ENCODE results near the gene TRMT6. TPM values are rescaled to one million over a fixed set of nuclear protein-coding genes. Genes with fewer than 3 reads are reported as not detected.
A peak's percentile ranks its signal among the peaks of the same experiment; 100 is the strongest.

The TRMT6 gene, protein sequence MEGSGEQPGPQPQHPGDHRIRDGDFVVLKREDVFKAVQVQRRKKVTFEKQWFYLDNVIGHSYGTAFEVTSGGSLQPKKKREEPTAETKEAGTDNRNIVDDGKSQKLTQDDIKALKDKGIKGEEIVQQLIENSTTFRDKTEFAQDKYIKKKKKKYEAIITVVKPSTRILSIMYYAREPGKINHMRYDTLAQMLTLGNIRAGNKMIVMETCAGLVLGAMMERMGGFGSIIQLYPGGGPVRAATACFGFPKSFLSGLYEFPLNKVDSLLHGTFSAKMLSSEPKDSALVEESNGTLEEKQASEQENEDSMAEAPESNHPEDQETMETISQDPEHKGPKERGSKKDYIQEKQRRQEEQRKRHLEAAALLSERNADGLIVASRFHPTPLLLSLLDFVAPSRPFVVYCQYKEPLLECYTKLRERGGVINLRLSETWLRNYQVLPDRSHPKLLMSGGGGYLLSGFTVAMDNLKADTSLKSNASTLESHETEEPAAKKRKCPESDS
- total RNA-seq (2014; rRNA removed; shearing (Covaris generic)) = 22.5 and 26.4 TPM in 2 replicates
- total RNA-seq (2022) = 25.6 and 29.5 TPM in 2 replicates
- percentile 87 among the genes with signal in this experiment for Bru-seq, nascent RNA
- percentile 82 among the genes with signal in this experiment for BruChase-seq, experiment 1, labeled RNA remaining after a 6-hour chase
- percentile 92 among the genes with signal in this experiment for BruChase-seq, experiment 2, labeled RNA remaining after a 2-hour chase
- long read RNA-seq, transcript TRMT6-201 (11 exons, 2,327 nt) = major isoform, 81 of 102 reads
- long read RNA-seq, transcript TRMT6-204 (11 exons, 3,025 nt) = minor isoform, 5 of 102 reads
- long read RNA-seq, partial matches to known transcripts = 0 of 102 reads
- long read RNA-seq, other reads (novel, unspliced or antisense) = 15 of 102 reads

DNA sequence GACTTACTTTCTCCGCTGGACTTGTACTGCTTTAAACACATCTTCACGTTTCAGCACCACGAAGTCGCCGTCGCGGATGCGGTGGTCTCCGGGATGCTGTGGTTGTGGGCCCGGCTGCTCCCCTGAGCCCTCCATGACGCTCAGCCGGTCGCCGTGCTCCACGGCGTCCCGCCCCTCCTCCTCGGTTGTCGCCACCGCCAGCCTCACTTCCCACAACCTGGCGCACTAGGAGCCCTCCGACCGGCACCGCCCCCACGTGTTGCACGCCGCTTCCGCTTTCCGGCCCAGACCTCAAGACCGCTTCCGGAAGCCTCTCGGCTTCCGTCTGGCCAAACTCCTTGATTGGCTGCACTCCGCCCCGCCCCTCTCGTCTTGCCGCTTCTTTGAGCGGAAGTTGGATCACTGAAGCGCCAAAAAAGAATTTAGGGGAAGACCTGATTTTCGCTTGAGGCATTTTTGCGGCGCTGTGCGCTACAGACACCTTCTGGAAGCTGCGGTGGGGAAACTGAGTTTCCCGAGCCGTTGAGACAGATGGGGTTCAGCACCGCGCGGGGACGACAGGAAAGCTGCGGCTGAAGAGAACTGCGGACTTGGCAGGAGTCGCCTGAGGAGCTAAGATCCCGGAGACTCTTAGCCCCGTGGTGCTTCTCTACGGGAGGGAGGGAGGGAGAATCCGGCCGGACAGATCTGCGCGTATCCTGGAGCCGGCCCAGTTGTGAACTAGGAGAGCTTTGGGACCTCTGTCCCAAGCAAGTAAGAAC, at the start of gene TRMT6, which contains the start of gene MCM8:
TRMT6 (minus strand) TSS at position 263 of the 761 bp plus-strand sequence; CDS start at position 135, 128 bp downstream.
MCM8 (plus strand) TSS at position 382 of the 761 bp plus-strand sequence. CDS start 1,364 bp downstream, outside the sequence.
- peak within 1 kb of the TSS; percentile 70 for H2AFZ ChIP-seq (ENCODE audit: low read length)
- H3K27ac ChIP-seq (ENCODE audit: low read depth, low read length, poor library complexity, severe bottlenecking) = peak within 1 kb of the TSS; percentile 72
- peak within 1 kb of the TSS; percentile 87 for H3K4me3 ChIP-seq (ENCODE audit: low read depth, low read length, poor library complexity, severe bottlenecking)
- TF ChIP-seq EZH2phosphoT487 (IDR thresholded peaks at IDR 0.05; ENCODE audit: borderline replicate concordance, low read depth, low read length) = no peak
- TF ChIP-seq, protein P1, sequence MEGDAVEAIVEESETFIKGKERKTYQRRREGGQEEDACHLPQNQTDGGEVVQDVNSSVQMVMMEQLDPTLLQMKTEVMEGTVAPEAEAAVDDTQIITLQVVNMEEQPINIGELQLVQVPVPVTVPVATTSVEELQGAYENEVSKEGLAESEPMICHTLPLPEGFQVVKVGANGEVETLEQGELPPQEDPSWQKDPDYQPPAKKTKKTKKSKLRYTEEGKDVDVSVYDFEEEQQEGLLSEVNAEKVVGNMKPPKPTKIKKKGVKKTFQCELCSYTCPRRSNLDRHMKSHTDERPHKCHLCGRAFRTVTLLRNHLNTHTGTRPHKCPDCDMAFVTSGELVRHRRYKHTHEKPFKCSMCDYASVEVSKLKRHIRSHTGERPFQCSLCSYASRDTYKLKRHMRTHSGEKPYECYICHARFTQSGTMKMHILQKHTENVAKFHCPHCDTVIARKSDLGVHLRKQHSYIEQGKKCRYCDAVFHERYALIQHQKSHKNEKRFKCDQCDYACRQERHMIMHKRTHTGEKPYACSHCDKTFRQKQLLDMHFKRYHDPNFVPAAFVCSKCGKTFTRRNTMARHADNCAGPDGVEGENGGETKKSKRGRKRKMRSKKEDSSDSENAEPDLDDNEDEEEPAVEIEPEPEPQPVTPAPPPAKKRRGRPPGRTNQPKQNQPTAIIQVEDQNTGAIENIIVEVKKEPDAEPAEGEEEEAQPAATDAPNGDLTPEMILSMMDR (conservative IDR thresholded peaks at IDR 0.05; ENCODE audit: low read length) = no peak
- peaks cover 60% of the 10 kb centered on the region for H3K79me2 ChIP-seq (ENCODE audit: insufficient read depth, low read depth, low read length)
- no peaks in the 10 kb centered on the region for H3K9me2 ChIP-seq (ENCODE audit: insufficient read depth, low read length)
- DNase-seq (ENCODE audit: low spot score) = peak; percentile 99
- ChIA-PET CTCF (ENCODE audit: unreplicated experiment) (interaction anchor here (0.5 to 0.9 kb wide), 3 partner anchors 59 to 422 kb away, joined by 3 to 5 read pairs (median 4); no protein-coding TSS in a partner anchor), POLR2A (interaction anchor here (0.5 to 1.5 kb wide), 15 partner anchors 15 to 823 kb away, joined by 3 to 5 read pairs (median 3); no protein-coding TSS in a partner anchor)
- no peaks in the 10 kb centered on the region for H3K9me3 ChIP-seq (ENCODE audit: low read length)
- H3K4me2 ChIP-seq (ENCODE audit: low read length) = peak within 1 kb of the TSS; percentile 94
- H3K4me1 ChIP-seq (ENCODE audit: insufficient read depth, low read length, poor library complexity, severe bottlenecking) = peaks cover 16% of the 10 kb centered on the region
- peaks cover 4% of the 10 kb centered on the region; the same call in 1 of the 2 replicates for H4K20me1 ChIP-seq (ENCODE audit: insufficient read depth, low read length)
- peaks cover 70% of the 10 kb centered on the region for H3K36me3 ChIP-seq (ENCODE audit: insufficient read depth, low read length)
- BruUV-seq (replicated peaks) = no TSS peak
- intact Hi-C loops (cut with micrococcal nuclease; ENCODE audit: unreplicated experiment) = loop anchor here (1.0 to 5.0 kb wide), 3 partner anchors 153 to 833 kb away; partner anchors contain the start of gene PCNA

DNA sequence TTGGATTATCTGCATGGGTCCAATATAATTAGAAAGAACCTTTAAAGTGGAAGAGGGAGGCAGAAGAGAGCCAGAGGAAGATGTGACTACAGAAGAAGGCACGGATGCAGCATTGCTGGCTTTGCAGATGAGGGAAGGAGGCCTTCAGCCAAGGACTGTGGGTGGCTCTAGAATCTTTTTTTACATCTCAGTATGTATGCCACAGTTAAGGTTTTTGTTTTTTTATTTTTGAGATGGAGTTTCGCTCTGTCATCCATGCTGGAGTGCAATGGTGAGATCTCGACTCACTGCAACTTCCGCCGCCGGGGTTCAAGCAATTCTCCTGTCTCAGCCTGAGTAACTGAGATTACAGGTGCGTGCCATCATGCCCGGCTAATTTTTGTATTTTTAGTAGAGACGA, 49.5 kb upstream of the TRMT6 start:
- Histone ChIP-seq H3K9me3 (ENCODE audit: low read length) (no peaks in the 10 kb centered on the region), H3K4me2 (ENCODE audit: low read length) (no peak overlapping the region), H3K36me3 (ENCODE audit: insufficient read depth, low read length) (peaks cover 51% of the 10 kb centered on the region), H3K9me2 (ENCODE audit: insufficient read depth, low read length) (no peaks in the 10 kb centered on the region), H3K79me2 (ENCODE audit: insufficient read depth, low read depth, low read length) (peaks cover 8% of the 10 kb centered on the region), H3K4me1 (ENCODE audit: insufficient read depth, low read length, poor library complexity, severe bottlenecking) (peaks cover 19% of the 10 kb centered on the region), H3K27ac (ENCODE audit: low read depth, low read length, poor library complexity, severe bottlenecking) (no peak overlapping the region), H2AFZ (ENCODE audit: low read length) (no peak overlapping the region), H3K4me3 (ENCODE audit: low read depth, low read length, poor library complexity, severe bottlenecking) (no peak overlapping the region), H4K20me1 (ENCODE audit: insufficient read depth, low read length) (no peaks in the 10 kb centered on the region)
- BruUV-seq (replicated peaks) = no TSS peak
- intact Hi-C loops (cut with micrococcal nuclease; ENCODE audit: unreplicated experiment) = no loop called here
- ChIA-PET POLR2A (no interaction called here), CTCF (ENCODE audit: unreplicated experiment) (no interaction called here)
- TF ChIP-seq, protein P1 (conservative IDR thresholded peaks at IDR 0.05; ENCODE audit: low read length) = no peak
- TF ChIP-seq EZH2phosphoT487 (IDR thresholded peaks at IDR 0.05; ENCODE audit: borderline replicate concordance, low read depth, low read length) = no peak
- DNase-seq (ENCODE audit: low spot score) = no peak

All from OCI-LY7 (cell line).